Activated CD4-positive, alpha-beta T cell treated with anti-CD3 and anti-CD28 coated beads, Interleukin-2, Interleukin-6, amounts not matched to agents 100 ng/mL and 50 ng/mL, durations not matched to agents 16 hours and 8 hours (primary cell): ENCODE data around the gene FAR1.
"Not testable (repeated sequence)": the region's sequence is repeated elsewhere in the genome, so short reads cannot be mapped to it uniquely, and the experiment has no call there.

Experiments used
- DNase-seq: peaks from one replicate; pipeline ENCODE4 v3.0.0-alpha.2; 2020

Gene FAR1

GRCh38 chr11:13713982-13714381 lies 45.5 kb downstream of the FAR1 start:
- DNase-seq: no peak

GRCh38 chr11:13717331-13717730 lies 48.9 kb downstream of the FAR1 start:
- DNase-seq: no peak

DNA sequence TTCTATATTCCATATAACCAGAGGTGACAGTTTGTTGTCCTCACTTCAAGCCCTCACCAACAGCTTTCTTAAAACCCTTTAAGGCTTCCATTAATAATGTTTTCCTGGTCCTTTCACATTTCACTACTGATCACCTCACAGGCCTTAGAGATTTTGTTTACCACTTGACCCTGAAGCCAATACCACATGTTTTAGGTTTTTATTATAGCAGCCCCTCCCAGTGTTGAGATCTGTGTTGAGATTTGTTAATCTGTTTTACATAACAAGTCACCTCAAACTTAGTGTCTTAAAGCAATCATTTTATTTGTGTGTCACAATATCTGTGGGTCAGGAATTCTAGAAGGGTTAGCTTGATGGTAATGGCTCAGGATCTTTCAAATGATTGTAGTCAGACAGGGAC lies 49.9 kb downstream of the FAR1 start:
- DNase-seq: no peak

GRCh38 chr11:13720940-13721339 lies 52.5 kb downstream of the FAR1 start:
- DNase-seq: no peak

GRCh38 chr11:13721760-13722159 lies 53.3 kb downstream of the FAR1 start:
- DNase-seq: no peak

GRCh38 chr11:13726456-13726855 lies 58.0 kb downstream of the FAR1 start:
- DNase-seq: no peak

- no peak for DNase-seq
Observed at GRCh38 chr11:13728076-13728475, 59.6 kb downstream of the FAR1 start.

GRCh38 chr11:13734530-13734929 lies 66.1 kb downstream of the FAR1 start:
- no peak for DNase-seq

DNA sequence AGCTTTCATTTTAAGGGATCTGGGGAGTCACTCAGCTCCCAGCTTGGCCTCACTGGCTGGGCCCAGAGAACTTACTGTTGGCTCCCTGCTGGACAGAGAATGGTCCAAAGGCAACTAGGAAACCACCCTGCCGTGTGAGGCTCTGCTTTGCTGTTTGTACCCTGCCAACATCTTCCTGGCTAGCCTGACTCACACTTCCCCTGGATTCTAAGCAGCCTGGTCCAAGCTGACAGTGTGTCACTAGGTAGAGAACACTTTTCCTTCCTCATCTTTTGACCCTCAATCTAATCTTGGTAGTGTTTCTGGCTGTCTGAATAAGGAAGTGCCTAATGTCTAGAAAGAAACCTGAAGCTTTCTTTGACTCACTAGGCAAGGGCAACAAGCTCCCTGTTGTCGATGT lies 76.7 kb downstream of the FAR1 start:
- DNase-seq: no peak

GRCh38 chr11:13753316-13753715 lies 84.8 kb downstream of the FAR1 start:
- not testable (repeated sequence) for DNase-seq

- no peak for DNase-seq
Observed at GRCh38 chr11:13759050-13759449, 90.6 kb downstream of the FAR1 start.

DNA sequence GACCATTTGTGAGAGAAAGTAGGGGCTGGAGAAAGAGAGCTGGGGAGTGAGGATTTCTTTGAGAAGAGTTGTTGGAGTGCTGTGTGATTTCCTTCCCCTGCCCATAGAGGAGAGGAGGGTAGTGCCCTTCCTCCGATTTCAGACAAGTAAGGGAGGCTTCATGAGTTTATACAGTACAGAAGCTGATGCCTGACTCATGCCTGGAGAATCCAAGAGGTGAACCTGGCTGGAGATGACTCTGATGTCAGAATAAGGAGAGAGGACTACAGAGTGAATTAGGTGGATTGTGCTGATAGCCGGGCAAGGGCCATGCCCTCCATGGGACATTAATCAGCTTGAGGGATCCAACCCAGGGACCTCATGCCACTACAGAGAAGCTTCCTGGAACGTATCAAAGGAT lies 91.6 kb downstream of the FAR1 start:
- no peak for DNase-seq

GRCh38 chr11:13761250-13761649 lies 92.8 kb downstream of the FAR1 start:
- DNase-seq: no peak

GRCh38 chr11:13761716-13762115 lies 93.2 kb downstream of the FAR1 start:
- DNase-seq: no peak

GRCh38 chr11:13762718-13763117 lies 94.2 kb downstream of the FAR1 start:
- DNase-seq: no peak

DNA sequence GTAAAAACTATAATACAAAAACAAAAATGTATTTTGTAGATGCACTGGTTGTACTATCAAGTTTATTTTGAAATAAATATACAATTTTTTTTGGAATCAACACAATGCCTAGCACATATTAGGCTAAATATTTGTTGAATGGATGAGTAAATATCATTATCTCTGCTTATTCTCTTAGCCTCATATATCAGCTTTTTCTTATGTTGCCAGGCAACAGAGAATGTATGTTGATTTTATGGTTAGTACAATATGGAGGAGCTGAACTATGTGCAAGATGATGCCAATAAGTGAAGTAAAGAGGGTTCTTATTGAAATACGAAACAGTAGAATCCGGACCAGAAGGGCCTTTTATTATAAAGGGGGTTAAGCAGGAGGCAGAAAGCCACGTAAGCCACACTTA lies 94.9 kb downstream of the FAR1 start:
- no peak for DNase-seq

GRCh38 chr11:13765886-13766285 lies 97.4 kb downstream of the FAR1 start:
- no peak for DNase-seq

DNA sequence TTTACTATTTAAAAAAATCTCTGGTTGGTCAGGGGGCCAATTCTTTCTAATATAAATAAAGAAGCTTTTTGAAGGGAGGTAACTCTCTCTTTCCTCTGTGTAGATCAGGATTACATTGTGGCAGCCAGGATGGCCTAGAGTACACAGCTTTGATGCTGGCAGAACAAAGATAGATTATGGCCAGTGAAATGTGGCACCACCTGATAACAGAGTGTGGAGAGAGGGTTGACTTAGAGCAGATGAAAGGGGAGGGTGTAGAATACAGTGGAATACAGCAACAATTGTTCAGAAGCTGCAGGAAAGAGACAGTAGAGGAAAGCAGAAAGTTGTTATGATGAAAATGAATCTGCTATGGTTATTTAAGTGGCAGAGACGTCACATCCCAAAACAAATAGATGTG lies 99.0 kb downstream of the FAR1 start:
- DNase-seq: no peak

DNA sequence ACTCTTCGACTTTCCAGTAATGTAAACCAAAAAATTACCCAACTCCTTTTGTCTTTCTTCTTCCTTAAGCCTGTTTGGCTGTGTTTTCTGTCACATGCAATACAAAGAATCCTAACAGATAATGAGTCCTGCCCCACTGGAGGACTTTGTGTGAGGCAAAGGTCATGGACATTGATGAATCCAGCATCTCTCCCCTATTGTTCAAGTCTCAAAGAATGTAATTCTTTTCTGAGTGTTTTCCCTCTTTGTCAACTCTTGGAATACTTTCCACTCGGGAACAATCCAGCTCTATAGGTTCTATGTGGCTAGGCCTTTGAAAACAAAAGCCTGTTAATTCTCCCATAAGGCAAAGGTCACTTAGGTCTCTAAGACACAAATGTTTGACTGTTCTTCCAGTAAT lies 100.7 kb downstream of the FAR1 start:
- no peak for DNase-seq

- DNase-seq: no peak
Observed at GRCh38 chr11:13771151-13771550, 102.7 kb downstream of the FAR1 start.

DNA sequence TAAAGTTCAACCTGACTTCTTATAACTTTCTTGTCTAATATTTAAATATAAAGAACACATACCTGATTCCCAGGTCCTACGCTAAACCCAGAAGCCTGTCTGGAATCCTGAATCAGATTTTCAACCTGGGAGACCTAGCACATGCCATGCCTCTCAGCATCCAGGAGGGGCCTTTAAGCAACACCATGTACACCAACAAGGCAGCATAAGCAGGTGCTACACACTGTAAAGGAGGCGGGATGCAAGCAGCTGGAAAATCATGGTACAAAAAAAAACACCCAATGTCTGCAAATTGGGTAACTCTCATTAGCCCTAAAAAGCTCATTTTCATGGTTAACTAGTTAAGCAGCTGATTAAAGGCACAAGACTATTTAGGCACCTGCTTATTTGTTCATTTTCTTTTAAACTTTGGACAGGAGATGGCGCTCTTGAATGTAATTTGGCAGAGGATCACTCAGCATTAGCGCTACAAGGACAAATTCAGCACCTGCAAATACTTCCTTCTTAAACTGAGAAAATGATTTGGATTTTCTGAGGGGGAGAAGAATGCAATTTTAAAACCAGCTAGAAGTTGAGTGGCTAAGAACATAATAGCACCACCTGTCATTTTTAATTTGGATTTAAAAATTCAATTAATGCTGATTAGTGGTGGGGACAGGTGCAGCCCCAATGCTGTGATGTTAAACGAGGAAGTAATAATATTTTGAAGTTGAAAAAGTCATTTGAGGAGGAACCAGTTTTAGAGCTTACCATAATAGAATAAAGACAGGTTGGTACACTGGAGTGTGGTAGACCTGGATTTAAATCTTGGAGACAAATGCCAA lies 104.0 kb downstream of the FAR1 start:
- peak; percentile 61 for DNase-seq

- DNase-seq: no peak
Observed at GRCh38 chr11:13775471-13775870, 107.0 kb downstream of the FAR1 start.

DNA sequence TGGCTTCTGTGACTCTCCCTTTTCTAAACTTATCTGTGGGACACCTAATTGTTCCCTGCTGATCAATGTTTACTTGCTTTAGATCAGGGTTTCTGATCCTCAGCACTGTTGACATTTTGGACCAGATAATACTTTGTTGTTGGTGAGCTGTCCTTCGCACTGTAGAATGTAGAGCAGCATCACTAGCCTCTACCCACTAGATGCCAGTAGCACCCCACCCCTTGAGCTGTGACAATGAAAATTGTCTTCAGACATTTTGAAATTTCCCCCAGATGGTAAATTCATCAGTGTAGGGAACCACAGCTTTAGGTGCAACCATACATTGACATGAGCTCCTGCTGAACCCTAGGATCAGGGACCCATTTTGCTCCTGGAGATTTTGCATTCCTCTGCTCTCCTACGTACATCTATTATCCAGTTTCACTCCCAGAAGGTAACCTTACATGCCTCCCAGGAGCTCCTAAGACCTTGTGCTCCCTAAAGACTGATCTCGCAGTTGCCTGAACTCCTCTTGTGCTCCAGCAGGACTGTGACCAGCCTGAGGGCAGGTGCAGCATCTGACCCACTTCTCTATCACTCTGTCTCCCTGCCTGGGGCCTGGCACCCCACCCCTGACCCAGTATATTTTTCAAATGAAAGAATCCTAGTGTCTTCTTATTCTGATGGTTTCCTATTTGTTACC lies 107.8 kb downstream of the FAR1 start:
- no peak for DNase-seq

DNA sequence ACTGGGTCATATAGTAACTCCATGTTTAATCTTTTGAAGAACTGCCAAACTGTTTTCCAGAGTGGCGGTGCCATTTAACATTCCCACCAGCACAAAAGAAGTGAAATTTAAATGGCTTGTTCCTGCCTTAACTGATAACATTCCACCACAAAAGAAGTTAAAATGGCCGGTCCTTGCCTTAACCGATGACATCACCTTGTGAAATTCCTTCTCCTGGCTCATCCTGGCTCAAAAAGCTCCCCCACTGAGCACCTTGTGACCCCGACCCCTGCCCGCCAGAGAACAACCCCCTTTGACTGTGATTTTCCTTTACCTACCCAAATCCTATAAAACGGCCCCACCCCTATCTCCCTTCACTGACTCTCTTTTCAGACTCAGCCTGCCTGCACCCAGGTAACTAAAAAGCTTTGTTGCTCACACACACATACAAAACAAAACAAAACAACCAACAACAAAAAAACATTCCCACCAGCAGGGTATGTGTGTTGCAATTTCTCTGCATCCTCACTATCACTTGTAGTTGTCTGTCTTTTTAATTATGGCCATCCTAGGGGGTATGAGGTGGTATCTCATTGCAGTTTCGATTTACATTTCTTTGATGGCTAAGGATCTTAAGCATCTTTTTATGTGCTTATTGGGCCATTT lies 109.0 kb downstream of the FAR1 start:
- DNase-seq: no peak
